SK-N-SH (cell line): Measurements from ENCODE around the gene EDDM13.

ENCODE experiments used
- CHD2 ChIP-seq: fragments of 150-350 bp; IDR thresholded peaks from 2 replicates; pipeline ENCODE4 v1.6.1; 2018; ENCODE audit warnings: low read length; ENCODE audit not compliant: partially characterized antibody
- TF ChIP-seq, protein P1 (sequence below): fragments of 200-600 bp; sonication (generic); IDR thresholded peaks from 2 replicates; pipeline ENCODE4 v1.6.1; 2017; ENCODE audit warnings: antibody characterized with exemption, mild to moderate bottlenecking, moderate library complexity

DNA sequence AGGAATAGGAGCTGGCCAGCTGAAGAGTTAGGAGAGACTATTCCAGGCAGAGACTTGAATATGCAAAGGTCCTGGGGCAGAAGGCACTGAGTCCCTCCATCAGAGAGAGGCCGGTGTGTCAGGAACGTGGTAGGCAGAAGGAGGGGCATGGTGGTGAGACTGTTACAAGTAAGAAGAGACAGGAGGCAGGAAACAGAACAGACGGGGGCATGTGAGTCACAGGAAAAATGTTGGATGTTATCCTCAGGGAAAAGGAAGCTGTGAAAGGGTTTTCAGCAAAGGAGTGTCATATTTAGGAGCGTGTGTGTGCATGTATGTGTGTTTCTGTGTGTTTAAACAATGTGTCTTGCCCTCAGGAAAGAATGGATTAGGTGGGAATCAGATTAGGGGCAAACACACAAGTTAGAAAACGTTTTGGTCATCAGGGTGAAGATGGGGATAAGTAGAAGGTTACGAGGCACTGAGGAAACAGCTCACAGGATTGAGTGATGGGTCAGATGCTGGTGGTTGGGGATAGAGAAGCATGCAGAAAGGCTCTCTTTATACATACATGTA, 1.1 kb downstream of the EDDM13 start:
- TF ChIP-seq, protein P1, sequence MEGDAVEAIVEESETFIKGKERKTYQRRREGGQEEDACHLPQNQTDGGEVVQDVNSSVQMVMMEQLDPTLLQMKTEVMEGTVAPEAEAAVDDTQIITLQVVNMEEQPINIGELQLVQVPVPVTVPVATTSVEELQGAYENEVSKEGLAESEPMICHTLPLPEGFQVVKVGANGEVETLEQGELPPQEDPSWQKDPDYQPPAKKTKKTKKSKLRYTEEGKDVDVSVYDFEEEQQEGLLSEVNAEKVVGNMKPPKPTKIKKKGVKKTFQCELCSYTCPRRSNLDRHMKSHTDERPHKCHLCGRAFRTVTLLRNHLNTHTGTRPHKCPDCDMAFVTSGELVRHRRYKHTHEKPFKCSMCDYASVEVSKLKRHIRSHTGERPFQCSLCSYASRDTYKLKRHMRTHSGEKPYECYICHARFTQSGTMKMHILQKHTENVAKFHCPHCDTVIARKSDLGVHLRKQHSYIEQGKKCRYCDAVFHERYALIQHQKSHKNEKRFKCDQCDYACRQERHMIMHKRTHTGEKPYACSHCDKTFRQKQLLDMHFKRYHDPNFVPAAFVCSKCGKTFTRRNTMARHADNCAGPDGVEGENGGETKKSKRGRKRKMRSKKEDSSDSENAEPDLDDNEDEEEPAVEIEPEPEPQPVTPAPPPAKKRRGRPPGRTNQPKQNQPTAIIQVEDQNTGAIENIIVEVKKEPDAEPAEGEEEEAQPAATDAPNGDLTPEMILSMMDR, result no peak
- no peak for TF ChIP-seq CHD2
